ENCODE data around the gene CTBP2. TPM values are rescaled to one million over a fixed set of nuclear protein-coding genes. Genes with fewer than 3 reads are reported as not detected.

The CTBP2 gene
- total RNA-seq, 2 donors from 2014 or later = 32.0 to 49.0 TPM

- H3K4me1 ChIP-seq = peaks cover 19% of the 10 kb centered on the region
- DNase-seq (peak in 2 of 4 donors; percentile 11), ATAC-seq (no peak)
- no peak overlapping the region for H3K27ac ChIP-seq
- intact Hi-C loops (cut with DNase I) = no loop called here
- no peak overlapping the region for H3K4me3 ChIP-seq
- TF ChIP-seq POLR2A (IDR thresholded peaks at IDR 0.05) (no peak), CTCF (IDR thresholded peaks at IDR 0.05) (no peak)
- H3K27me3 ChIP-seq = no peaks in the 10 kb centered on the region
- no peaks in the 10 kb centered on the region for H3K9me3 ChIP-seq
- H3K36me3 ChIP-seq (replicated peaks in 1 of 2; ENCODE audit: insufficient read depth in 1 of 2, low read depth in 2 of 2) = peaks cover 17 to 38% of the 10 kb centered on the region in 2 donors
- 90 to 93% methylated on average over 9 to 11 of the region's 11 CpGs for WGBS, 2 donors
These were observed 164.8 kb downstream of the CTBP2 start for GRCh38 chr10:124995605-124996004.

- H3K9me3 ChIP-seq = no peaks in the 10 kb centered on the region
- H3K4me1 ChIP-seq = peaks cover 11% of the 10 kb centered on the region
- no peak overlapping the region for H3K4me3 ChIP-seq
- ATAC-seq (no peak), DNase-seq (peak in 2 of 4 donors; percentile 9 to 16)
- WGBS, 2 donors = 84 to 93% methylated on average over 25 to 31 of the region's 31 CpGs
- H3K36me3 ChIP-seq (replicated peaks in 1 of 2; ENCODE audit: insufficient read depth in 1 of 2, low read depth in 2 of 2) = peaks cover 17 to 38% of the 10 kb centered on the region in 2 donors
- TF ChIP-seq POLR2A (IDR thresholded peaks at IDR 0.05) (no peak), CTCF (IDR thresholded peaks at IDR 0.05) (no peak)
- H3K27ac ChIP-seq = no peak overlapping the region
- intact Hi-C loops (cut with DNase I) = no loop called here
- H3K27me3 ChIP-seq = no peaks in the 10 kb centered on the region
These were observed 165.5 kb downstream of the CTBP2 start for GRCh38 chr10:124994573-124995473.

GRCh38 chr10:124993736-124994451 lies 166.5 kb downstream of the CTBP2 start:
- no peaks in the 10 kb centered on the region for H3K27me3 ChIP-seq
- H3K9me3 ChIP-seq = no peaks in the 10 kb centered on the region
- no peak overlapping the region for H3K27ac ChIP-seq
- 87 to 94% methylated on average over 21 of the region's 21 CpGs for WGBS, 2 donors
- no peak for TF ChIP-seq CTCF (IDR thresholded peaks at IDR 0.05)
- no peak for TF ChIP-seq POLR2A (IDR thresholded peaks at IDR 0.05)
- ATAC-seq (no peak), DNase-seq (peak in 3 of 4 donors; percentile 6 to 11 (median 7))
- H3K36me3 ChIP-seq (replicated peaks in 1 of 2; ENCODE audit: insufficient read depth in 1 of 2, low read depth in 2 of 2) = peaks cover 17 to 38% of the 10 kb centered on the region in 2 donors
- H3K4me1 ChIP-seq = peaks cover 2% of the 10 kb centered on the region
- intact Hi-C loops (cut with DNase I) = no loop called here
- no peak overlapping the region for H3K4me3 ChIP-seq

GRCh38 chr10:124993345-124993708 lies 167.0 kb downstream of the CTBP2 start:
- Histone ChIP-seq H3K27ac (no peak overlapping the region), H3K4me3 (no peak overlapping the region), H3K4me1 (no peaks in the 10 kb centered on the region), H3K27me3 (no peaks in the 10 kb centered on the region), H3K36me3 (replicated peaks in 1 of 2; ENCODE audit: insufficient read depth in 1 of 2, low read depth in 2 of 2) (peaks cover 17 to 38% of the 10 kb centered on the region in 2 donors), H3K9me3 (no peaks in the 10 kb centered on the region)
- intact Hi-C loops (cut with DNase I) = no loop called here
- ATAC-seq = no peak
- DNase-seq = no peak
- TF ChIP-seq CTCF (IDR thresholded peaks at IDR 0.05) (no peak), POLR2A (IDR thresholded peaks at IDR 0.05) (no peak)
- 89% methylated on average over 4 of the region's 4 CpGs for WGBS, 2 donors
